HG03432 (cell line): ENCODE measurements around the gene B3GNT2.
A peak's percentile ranks its signal among the peaks of the same experiment; 100 is the strongest.
"Not testable (repeated sequence)": the region's sequence is repeated elsewhere in the genome, so short reads cannot be mapped to it uniquely, and the experiment has no call there.

Experiments used
- ATAC-seq: cut with Tn5 transposase; IDR thresholded peaks from one replicate; pipeline ENCODE4 v1.9.1; 2021; ENCODE audit warnings: mild to moderate bottlenecking, moderate library complexity; ENCODE audit not compliant: unreplicated experiment

Gene B3GNT2, protein sequence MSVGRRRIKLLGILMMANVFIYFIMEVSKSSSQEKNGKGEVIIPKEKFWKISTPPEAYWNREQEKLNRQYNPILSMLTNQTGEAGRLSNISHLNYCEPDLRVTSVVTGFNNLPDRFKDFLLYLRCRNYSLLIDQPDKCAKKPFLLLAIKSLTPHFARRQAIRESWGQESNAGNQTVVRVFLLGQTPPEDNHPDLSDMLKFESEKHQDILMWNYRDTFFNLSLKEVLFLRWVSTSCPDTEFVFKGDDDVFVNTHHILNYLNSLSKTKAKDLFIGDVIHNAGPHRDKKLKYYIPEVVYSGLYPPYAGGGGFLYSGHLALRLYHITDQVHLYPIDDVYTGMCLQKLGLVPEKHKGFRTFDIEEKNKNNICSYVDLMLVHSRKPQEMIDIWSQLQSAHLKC

DNA sequence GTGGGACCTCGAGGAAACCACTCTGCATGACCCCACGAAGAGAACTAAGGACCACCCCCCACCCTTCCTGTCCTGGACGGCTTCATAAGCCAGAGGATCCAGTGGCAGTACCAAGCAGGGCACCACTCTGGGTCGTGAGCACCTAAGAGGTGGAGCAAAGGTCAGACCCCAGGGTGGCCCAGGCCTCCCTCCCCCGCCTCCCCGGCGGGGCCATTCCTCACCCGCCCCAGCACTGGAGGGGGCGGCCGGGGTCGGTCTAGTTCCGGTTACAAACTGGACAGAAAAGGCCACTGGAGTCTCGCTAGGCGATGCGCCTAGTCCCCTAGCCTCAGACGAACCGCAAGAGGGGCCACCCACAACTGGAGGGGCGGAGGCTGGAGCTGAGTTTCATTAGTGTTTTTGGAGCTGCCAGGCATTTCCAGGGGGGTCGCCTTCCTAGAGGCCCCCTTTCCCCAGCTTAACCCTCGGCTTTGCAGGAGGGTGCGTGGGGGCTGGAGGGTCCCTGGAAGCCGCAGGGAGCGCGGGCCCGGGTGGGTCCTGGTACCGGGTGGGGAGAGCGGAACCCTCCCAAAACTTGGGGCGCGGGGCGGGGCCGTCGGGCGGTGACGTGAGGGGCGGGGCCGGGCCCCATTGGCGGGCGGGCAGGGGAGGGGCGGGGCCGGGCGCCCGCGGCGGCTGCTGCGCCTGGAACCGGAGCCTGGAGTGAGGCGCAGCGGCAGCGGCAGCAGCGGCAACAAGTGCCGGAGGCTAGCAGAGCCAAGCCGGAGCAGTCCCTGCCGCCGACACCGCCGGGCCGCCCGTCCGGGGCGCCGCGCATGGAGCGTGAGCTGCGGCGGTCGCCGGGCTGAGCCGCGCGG, at the start of gene B3GNT2:
Gene B3GNT2 (plus strand): TSS at position 695 of the 857 bp plus-strand sequence. CDS start 26,106 bp downstream, outside the sequence.
- peak; percentile 63 for ATAC-seq

DNA sequence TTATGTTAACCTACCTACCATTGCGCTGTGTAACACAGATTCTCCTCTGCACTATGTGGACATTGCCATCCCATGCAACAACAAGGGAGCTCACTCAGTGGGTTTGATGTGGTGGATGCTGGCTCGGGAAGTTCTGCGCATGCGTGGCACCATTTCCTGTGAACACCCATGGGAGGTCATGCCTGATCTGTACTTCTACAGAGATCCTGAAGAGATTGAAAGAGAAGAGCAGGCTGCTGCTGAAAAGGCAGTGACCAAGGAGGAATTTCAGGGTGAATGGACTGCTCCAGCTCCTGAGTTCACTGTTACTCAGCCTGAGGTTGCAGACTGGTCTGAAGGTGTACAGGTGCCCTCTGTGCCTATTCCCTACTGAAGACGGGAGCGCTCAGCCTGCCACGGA, 49.1 kb upstream of the B3GNT2 start:
- not testable (repeated sequence) for ATAC-seq

DNA sequence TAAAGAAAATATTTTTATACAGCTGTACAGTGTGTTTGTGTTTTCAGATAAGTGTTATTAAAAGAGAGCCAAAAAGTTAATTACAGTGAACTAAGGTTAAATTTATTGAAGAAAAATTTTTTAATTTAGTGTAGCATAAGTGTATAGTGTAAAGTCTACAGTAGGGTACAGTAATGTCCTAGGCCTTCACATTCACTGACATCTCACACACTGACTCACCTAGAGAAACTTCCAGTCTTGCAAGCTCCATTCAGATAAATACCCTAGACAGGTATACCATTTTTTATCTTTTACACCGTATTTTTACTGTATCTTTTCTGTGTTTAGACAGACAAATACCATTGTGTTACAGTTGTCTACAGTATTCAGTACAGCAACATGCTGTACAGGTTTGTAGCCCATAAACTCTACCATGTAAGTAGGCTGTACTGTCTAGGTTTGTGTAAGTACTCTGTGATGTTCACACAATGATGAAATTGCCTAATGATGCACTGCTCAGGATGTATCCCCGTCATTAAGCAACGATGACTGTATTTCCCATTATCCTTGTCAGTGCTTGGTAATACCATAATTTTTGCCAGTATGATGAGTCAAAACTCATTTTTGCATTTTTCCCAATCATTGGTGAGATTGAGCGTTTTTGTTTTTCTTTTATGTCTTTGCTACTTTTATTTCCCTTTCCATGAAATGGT, 48.2 kb upstream of the B3GNT2 start:
- ATAC-seq = no peak

DNA sequence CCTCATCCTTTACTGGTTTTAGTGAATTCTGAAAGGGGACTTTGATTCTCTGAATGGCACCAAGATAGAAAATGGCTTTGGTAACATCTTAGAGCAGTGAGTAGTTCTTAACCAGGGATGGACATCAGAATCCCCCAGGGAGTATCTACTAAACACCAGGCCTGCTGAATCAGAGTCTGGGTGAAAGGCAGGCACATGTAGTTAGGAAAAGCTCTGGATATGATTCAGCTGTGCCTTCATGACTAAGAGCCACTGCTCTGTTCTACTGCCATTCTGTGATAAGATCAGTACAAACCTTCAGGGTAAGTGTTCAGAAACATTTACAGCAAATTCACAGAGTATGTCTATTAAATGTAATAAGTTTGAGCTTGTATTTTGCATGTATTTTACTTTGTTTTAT, 46.2 kb upstream of the B3GNT2 start:
- no peak for ATAC-seq

DNA sequence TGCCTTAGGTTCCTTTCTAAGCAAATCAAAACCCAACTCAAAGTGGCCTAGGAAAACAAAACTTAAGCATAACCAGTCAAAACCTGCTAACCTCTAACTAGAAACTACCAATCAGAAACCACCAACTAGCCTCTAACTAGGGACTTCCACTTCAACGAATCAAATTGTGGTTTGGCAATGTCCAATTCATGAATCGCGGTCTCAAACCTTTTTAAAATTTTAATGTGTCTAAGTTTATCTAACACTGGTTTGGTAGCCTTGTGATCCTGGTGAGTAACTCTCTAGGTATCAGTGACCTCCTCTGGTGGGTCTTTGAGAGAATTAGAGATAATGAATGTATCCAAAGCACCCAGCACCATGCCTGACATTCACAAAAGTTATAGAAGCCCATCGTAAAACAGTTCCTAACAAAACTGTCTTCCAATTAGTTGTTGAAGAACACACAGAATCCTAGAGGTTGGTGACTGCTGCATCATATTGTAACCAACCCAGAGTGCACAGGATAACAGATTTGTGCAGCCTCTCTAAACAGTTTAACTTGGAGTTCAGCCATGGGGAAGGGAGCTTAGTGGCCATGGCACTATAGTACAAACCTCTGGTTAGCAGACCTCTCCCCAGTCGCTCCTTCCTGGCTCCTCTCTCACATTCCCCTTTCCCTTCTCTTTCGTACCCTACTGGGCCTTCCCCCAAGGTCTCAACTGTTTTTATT, 45.2 kb upstream of the B3GNT2 start:
- ATAC-seq = no peak

DNA sequence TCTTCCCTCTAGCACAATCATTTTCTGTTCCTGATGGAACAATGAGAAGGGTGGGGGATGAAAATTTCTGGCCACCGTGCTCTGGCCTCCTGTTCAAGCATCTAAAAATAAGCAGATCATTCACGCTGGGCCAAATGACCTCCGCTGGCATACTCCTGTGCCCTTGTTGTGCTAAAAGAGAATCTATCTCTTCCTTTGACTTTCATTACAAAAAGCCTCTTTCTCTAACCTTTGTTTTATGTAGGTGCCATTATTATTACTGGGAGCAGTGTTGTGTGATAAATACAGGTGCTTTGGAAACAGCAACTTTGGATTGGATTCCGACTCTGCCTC, 44.6 kb upstream of the B3GNT2 start:
- no peak for ATAC-seq

DNA sequence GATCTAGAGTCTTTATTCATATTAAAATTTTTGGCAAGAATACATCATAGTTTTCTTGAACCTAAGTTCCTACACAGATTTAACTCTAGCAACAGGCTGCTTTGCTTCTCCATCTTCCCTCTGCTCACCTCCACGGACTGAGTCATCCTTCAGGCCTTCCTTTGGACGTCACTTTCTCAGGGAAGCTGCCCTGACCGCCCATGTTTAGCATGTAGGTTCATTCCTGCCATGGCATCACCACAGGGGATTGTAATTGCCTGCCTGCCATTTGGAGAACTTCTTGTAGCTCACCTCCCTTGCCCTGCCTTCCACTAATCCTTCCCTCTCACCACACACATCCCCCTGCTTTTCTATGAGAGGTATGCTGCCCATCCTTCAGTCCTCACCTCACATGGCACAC, 43.9 kb upstream of the B3GNT2 start:
- ATAC-seq = no peak

DNA sequence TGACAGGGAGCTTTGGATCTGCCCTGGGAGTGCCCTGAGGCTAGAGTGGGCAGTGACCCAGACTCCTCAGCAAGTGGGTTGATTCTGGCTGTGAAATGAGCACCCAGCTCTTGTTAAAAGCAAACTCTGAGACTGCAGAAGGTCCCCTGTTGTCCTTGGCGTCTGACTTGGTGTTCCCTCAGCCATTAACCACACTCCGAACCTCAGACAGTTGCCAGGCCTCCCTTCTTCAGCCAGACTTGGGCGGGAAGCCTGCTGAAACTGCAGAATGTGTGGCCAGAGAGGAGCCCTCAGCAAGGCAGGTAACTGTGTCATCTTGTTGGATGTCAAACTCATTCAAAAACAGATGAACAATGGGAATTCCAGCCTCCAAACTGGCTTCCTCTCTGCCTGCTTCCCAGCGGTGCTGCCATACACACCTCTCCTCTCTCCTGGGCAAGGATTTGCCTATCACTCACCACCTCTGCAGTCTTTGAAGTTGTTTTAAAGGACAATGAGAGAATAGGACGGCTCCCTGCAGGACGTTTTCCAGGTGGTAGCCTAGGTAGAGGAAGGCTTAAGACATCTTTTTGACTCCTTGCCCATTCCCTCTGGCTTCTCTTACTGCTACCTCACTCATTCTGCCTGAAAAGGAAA, 38.9 kb upstream of the B3GNT2 start:
- ATAC-seq = no peak

DNA sequence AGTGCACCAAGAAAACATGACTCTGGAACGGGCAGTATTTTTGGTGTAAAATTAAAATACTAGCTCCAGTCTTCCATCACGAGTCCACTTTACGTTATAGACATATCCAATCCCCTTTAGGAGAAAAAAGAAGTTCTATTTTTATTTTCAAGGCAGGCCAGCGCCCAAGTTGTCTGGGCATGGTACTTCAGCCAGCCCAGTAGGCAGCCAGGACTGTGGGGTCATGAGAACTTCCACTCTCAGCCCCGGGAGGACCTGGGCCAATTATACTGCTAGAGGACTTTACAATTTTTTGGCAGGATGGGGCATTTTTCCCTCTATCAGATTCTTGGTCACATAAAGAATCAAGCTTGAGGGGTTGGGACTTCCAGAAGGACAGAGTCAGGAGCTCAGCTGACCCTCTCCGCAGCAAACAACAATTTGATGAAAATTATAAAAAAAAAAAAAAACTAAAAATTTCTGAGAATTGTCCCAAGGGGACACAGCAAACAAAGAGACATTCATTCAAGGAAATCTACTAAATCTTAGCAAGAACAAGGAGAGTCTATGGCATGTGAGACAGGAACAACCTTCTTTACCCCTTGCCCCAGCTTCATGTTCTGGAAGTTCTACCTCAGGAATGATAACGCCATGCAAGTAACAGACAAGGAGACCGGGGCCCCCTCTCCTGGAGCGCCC, 37.3 kb upstream of the B3GNT2 start:
- ATAC-seq = no peak

DNA sequence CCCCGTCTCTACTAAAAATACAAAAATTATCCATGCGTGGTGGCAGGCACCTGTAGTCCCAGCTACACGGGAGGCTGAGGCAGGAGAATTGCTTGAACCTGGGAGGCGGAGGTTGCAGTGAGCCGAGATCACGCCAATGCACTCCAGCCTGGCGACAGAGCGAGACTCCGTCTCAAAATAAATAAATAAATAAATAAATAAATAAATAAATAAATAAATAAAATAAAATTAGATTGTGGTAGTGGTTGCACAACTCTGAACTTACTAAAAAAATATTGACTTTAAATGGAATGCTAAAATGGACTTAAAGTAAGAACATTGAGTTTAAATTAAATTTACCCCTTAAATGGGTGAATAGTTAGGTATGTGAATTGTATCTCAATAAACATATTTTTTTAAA, 35.2 kb upstream of the B3GNT2 start:
- ATAC-seq = not testable (repeated sequence)

DNA sequence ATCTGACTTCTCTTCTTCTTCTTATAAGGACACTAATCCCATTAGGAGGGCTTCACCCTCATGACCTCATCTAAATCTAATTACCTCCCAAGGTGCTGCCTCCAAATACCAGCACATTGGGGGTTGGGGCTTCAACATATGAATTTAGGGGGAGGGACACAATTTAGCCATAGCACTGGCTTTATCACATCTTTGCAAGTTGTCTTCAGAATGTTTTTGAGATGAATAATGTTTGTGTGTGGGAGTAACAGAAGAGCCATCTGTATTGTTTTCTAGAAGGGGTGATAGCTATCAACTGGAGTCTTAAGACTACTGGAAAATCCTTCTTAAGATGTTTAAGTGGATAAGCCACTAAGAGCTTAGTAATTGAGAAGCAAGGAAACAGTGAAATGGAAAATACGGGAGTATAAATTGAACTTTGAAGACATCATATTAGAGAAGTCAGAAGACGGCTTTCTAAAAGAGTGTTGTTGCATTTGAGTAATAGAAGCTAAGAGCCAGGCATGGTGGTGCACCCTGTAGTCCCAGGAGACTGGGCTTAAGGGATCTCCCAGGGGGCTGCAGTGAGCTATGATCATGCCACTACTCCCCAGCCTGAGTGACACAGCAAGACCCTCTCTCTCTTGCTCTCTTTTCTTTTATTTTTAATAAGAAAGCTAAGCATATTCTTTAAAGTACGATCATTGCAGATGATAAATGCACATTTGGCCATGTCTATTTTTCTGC, 32.6 kb upstream of the B3GNT2 start:
- ATAC-seq = no peak

DNA sequence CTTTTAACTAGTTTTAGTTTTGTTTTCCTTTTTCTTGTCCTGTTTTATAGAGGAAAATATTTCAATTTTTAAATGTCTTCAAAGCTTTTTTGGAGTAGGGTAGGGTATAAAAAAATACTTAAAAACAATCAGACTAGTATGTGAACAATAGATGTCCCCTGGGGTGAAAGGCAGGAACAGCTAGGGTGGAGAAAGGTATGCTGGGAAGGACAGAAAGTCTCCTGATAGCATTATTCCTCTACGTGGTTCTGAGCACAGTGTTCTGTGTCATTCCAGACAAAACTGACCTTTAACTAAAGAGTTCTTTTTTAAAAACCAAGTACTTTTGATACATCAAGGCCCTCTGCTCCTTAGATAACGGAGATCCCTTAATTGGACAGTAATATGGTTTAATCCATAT, 32.1 kb upstream of the B3GNT2 start:
- no peak for ATAC-seq

DNA sequence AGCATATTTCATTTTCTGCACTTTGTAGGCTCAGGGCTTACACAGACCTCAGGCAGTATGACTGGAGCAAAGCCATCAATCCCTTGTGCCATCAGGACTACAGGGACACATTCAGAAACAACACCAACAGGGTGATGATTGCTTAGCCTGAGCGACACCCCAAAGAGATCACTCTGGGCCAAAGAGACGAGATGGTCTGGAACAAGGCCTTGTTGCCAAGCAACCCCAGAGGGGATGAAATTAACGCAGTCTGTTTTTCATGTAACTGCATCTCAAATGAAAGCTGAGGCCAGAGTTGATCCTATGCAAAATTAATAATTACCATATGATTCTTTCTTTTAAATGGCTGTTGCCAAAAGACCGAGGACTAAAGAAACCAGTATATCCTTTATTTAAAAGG, 20.2 kb upstream of the B3GNT2 start:
- no peak for ATAC-seq

DNA sequence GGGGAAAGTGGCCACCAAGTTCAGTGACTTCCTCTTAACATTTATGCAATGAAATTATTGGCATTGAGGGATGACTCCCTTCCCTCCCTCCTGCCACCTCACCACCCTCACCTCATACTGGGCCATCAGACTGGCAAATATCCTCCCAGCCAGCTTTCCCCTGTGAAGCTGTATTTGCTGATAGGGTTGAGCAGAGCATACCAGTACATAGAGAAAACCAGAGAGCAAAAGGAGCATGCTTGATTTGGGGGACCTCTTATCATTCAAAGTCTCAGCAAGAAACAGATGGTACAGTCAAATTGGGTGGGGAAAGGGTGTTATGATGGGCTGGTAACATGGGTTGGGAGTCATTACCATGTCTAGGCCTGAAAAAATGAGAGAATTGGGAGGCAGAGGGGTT, 19.1 kb upstream of the B3GNT2 start:
- ATAC-seq = no peak

DNA sequence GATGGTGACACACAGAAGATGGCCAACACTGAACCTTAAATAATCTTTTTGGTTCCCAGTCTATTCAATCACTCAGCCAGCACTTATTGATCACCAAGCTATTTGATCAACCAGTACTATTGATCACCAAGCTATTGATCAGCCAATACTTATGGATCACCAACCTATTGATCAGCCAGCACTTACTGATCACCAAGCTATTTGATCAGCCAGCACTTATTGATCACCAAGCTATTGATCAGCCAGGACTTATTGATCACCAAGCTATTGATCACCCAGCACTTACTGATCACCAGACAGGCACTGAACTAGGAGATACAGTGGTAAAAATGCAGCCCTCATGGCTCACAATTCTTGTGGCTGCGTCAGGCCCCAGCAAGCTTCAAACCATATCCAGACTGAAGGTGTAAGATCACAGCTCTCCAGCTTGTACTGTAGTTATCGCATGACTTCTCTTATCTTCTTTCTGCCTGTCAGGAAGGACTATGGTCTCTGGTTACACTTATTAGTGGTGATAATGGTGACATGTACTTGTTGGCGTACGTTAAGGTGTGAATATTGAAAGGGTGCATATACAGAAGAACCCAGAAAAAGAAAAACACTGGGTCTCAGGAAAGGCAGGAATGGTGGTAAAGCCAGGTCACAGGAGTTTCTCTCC, 18.4 kb upstream of the B3GNT2 start:
- ATAC-seq = no peak

DNA sequence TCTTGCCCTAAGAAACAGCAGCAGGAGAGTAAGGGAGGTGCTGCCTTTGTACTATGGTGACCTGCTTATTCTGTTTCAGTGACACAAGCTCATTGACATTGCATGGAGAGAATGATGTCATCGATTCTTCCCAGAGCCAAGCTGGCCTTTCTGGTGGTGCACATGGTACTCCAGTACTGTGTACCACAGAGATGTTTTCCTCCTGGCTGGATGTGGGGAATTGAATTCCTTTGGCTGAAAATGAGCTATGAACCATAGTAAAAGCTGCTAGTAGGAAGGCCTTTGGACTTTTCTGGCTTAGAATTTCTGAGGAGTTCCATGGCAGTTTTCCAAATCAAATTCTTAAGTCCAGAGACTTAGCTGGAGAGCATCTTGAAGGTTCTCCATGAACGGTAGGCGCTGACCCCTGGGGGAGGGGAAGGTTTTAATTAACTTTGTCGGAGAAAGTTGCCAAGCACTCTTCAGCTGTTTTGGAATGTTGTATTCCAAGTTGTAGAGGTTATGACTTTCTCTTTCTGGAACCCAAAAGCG, 17.1 kb upstream of the B3GNT2 start:
- no peak for ATAC-seq

DNA sequence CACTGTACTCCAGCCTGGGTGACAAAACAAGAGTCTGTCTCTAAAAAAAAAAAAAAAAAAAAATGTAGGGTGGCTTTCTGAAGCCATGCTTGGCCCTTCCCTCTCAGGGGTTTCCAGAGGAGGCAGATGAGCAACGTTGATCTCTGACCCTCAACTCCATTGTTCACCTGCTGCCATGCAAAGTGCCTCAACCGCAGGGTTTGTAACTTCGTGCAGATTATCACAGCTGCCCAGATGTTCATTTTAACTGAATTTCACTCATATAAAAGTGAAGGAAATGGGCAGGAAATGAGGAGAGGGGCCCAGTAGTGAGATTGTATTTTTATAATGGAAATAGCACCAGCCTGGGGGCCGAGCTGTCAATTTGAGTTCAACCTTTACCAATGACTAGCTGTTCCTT, 14.9 kb upstream of the B3GNT2 start:
- ATAC-seq = no peak

DNA sequence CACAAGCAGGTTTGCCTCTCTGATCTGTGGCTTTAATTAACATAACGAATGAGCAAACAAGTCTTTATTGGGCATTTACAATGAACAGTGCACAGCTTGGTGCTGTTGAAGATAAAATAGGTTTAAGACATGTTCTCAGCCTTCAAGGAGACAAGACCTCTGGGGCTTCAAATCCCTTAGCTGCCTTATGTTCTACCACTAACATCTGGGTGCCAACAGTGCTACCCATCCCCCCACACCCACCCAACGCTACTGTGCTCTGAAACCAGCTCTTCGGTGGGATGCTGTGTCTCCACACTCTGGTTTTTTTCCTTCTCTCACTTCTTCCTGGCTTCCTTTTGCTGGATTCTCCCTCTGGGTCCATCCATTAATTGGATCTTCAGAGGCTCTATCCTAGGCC, 14.1 kb upstream of the B3GNT2 start:
- no peak for ATAC-seq
